T-helper 2 cell (primary cell): Measurements from ENCODE around the gene ADGRL3.
"Not testable (repeated sequence)": the region's sequence is repeated elsewhere in the genome, so short reads cannot be mapped to it uniquely, and the experiment has no call there.

Experiments
- DNase-seq, 5 experiments: peaks; one replicate each; pipeline versions ENCODE4 v3.0.0 to v3.0.0-alpha.2; 2012 to 2022

The ADGRL3 gene

GRCh38 chr4:61921920-61922319, 721.8 kb downstream of the ADGRL3 start:
- DNase-seq, result no peak

GRCh38 chr4:61922766-61923165, 722.6 kb downstream of the ADGRL3 start:
- DNase-seq, result no peak

- DNase-seq, result no peak
These were observed 723.1 kb downstream of the ADGRL3 start for GRCh38 chr4:61923179-61923578.

- no peak for DNase-seq
These were observed 724.0 kb downstream of the ADGRL3 start for GRCh38 chr4:61924131-61924530.

GRCh38 chr4:61933527-61933926, 733.4 kb downstream of the ADGRL3 start:
- DNase-seq, result no peak

- DNase-seq, result no peak
These were observed 734.1 kb downstream of the ADGRL3 start for GRCh38 chr4:61934198-61934597.

GRCh38 chr4:61938250-61938846, 738.2 kb downstream of the ADGRL3 start:
- peak in 2 of 5 experiments; percentile 2 to 82 for DNase-seq

- DNase-seq, result no peak
These were observed 750.5 kb downstream of the ADGRL3 start for GRCh38 chr4:61950625-61951024.

GRCh38 chr4:61953386-61953785, 753.3 kb downstream of the ADGRL3 start:
- DNase-seq, result no peak

GRCh38 chr4:61958591-61958990, 758.5 kb downstream of the ADGRL3 start:
- no peak for DNase-seq

- no peak for DNase-seq
These were observed 759.0 kb downstream of the ADGRL3 start for GRCh38 chr4:61959087-61959486.

GRCh38 chr4:61984260-61984909, 784.3 kb downstream of the ADGRL3 start:
- DNase-seq, result no peak

GRCh38 chr4:61985426-61985825, 785.3 kb downstream of the ADGRL3 start:
- DNase-seq, result no peak

GRCh38 chr4:61986929-61987328, 786.8 kb downstream of the ADGRL3 start:
- not testable (repeated sequence) for DNase-seq

- no peak for DNase-seq
These were observed 792.2 kb downstream of the ADGRL3 start for GRCh38 chr4:61992351-61992750.

GRCh38 chr4:61994036-61994435, 793.9 kb downstream of the ADGRL3 start:
- DNase-seq, result no peak

- DNase-seq, result no peak
These were observed 795.7 kb downstream of the ADGRL3 start for GRCh38 chr4:61995717-61996340.

GRCh38 chr4:61996943-61997342, 796.8 kb downstream of the ADGRL3 start:
- DNase-seq, result no peak

- no peak for DNase-seq
These were observed 797.7 kb downstream of the ADGRL3 start for GRCh38 chr4:61997831-61998230.

- no peak for DNase-seq
These were observed 803.6 kb downstream of the ADGRL3 start for GRCh38 chr4:62003695-62004094.

GRCh38 chr4:62004881-62005280, 804.8 kb downstream of the ADGRL3 start:
- DNase-seq, result no peak

- no peak for DNase-seq
These were observed 806.0 kb downstream of the ADGRL3 start for GRCh38 chr4:62006108-62006507.

GRCh38 chr4:62015043-62015739, 815.1 kb downstream of the ADGRL3 start:
- no peak for DNase-seq

- no peak for DNase-seq
These were observed 818.4 kb downstream of the ADGRL3 start for GRCh38 chr4:62018537-62018936.
